DND-41 (cell line): ENCODE measurements around the gene CD164L2.

Experiments used
- CTCF ChIP-seq: IDR thresholded peaks from 2 replicates; pipeline ENCODE4 v1.5.1; 2012; ENCODE audit warnings: borderline replicate concordance, low read length, moderate library complexity, mild to moderate bottlenecking; ENCODE audit not compliant: poor library complexity, severe bottlenecking; ENCODE audit errors: extremely low read depth
- EZH2 ChIP-seq: IDR thresholded peaks from 3 replicates; pipeline ENCODE4 v1.6.1; 2012; ENCODE audit warnings: borderline replicate concordance, low read depth, mild to moderate bottlenecking, moderate library complexity, low read length, inconsistent platforms; ENCODE audit not compliant: severe bottlenecking

- TF ChIP-seq EZH2 (no peak), CTCF (peak; percentile 81)
Observed at GRCh38 chr1:27332536-27333281, 50.4 kb downstream of the CD164L2 start.
